ENCODE measurements around the gene MYD88. TPM values are rescaled to one million over a fixed set of nuclear protein-coding genes. Genes with fewer than 3 reads are reported as not detected.
"Not testable (repeated sequence)": the region's sequence is repeated elsewhere in the genome, so short reads cannot be mapped to it uniquely, and the experiment has no call there.

The MYD88 gene
- total RNA-seq, 1 donor from 2014 or later, result 6.9 TPM

GRCh38 chr3:38157117-38157516 lies 18.7 kb downstream of the MYD88 start:
- intact Hi-C loops (cut with micrococcal nuclease), result no loop called here
- Histone ChIP-seq H3K4me3 (no peak overlapping the region), H3K36me3 (no peaks in the 10 kb centered on the region), H3K27ac (replicated peaks) (no peak overlapping the region), H3K9me3 (replicated peaks) (no peaks in the 10 kb centered on the region), H3K27me3 (ENCODE audit: low read depth) (no peaks in the 10 kb centered on the region), H3K4me1 (no peaks in the 10 kb centered on the region)
- DNase-seq, result no peak
- TF ChIP-seq, protein P1, sequence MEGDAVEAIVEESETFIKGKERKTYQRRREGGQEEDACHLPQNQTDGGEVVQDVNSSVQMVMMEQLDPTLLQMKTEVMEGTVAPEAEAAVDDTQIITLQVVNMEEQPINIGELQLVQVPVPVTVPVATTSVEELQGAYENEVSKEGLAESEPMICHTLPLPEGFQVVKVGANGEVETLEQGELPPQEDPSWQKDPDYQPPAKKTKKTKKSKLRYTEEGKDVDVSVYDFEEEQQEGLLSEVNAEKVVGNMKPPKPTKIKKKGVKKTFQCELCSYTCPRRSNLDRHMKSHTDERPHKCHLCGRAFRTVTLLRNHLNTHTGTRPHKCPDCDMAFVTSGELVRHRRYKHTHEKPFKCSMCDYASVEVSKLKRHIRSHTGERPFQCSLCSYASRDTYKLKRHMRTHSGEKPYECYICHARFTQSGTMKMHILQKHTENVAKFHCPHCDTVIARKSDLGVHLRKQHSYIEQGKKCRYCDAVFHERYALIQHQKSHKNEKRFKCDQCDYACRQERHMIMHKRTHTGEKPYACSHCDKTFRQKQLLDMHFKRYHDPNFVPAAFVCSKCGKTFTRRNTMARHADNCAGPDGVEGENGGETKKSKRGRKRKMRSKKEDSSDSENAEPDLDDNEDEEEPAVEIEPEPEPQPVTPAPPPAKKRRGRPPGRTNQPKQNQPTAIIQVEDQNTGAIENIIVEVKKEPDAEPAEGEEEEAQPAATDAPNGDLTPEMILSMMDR (IDR thresholded peaks at IDR 0.05; ENCODE audit: borderline replicate concordance), result no peak

DNA sequence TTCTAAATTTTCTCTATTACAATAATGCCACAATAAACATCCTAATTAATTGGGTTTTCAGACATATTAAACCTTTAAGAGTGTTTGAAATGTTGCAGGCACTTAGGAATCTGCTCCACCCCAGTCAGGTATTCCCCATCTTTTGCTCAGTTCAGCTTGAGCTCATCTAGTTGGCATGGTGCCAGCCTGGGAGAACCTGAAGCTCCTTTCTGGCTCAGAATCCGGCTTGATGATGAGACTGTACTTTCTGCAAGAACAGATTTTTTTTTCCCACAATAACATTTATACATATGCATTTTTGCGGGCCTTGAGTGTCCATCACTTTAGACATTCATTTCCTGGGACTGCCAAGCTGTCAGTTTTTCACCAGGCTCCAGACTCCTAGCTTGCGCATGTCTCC lies 19.1 kb downstream of the MYD88 start:
- TF ChIP-seq, protein P1 (IDR thresholded peaks at IDR 0.05; ENCODE audit: borderline replicate concordance), result no peak
- Histone ChIP-seq H3K27me3 (ENCODE audit: low read depth) (no peaks in the 10 kb centered on the region), H3K4me3 (no peak overlapping the region), H3K36me3 (no peaks in the 10 kb centered on the region), H3K9me3 (replicated peaks) (no peaks in the 10 kb centered on the region), H3K27ac (replicated peaks) (no peak overlapping the region), H3K4me1 (no peaks in the 10 kb centered on the region)
- intact Hi-C loops (cut with micrococcal nuclease), result no loop called here
- DNase-seq, result no peak

- Histone ChIP-seq H3K27ac (replicated peaks) (no peak overlapping the region), H3K9me3 (replicated peaks) (no peaks in the 10 kb centered on the region), H3K4me3 (no peak overlapping the region), H3K27me3 (ENCODE audit: low read depth) (no peaks in the 10 kb centered on the region), H3K36me3 (no peaks in the 10 kb centered on the region), H3K4me1 (no peaks in the 10 kb centered on the region)
- DNase-seq, result no peak
- TF ChIP-seq, protein P1 (IDR thresholded peaks at IDR 0.05; ENCODE audit: borderline replicate concordance), result no peak
- intact Hi-C loops (cut with micrococcal nuclease), result no loop called here
Observed at GRCh38 chr3:38158472-38158871, 20.0 kb downstream of the MYD88 start.

DNA sequence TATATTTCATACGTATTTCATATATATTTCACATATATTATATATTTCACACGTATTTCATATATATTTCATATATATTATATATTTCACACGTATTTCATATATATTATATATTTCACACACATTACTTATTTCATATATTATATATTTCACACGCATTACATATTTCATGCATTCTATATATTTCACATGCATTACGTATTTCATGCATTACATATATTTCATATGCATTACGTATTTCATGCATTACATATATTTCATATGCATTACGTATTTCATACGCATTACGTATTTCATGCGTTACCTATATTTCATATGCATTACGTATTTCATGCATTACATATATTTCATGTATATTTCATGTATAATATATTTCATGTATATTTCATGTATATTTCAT lies 22.2 kb downstream of the MYD88 start:
- H3K4me1 ChIP-seq; H3K4me3 ChIP-seq; H3K9me3 ChIP-seq (replicated peaks); intact Hi-C loops (cut with micrococcal nuclease); DNase-seq; H3K27me3 ChIP-seq (ENCODE audit: low read depth); H3K36me3 ChIP-seq; H3K27ac ChIP-seq (replicated peaks): not testable (repeated sequence)

- peak overlapping the region; percentile 95 for H3K27ac ChIP-seq (replicated peaks)
- H3K4me1 ChIP-seq, result peaks cover 35% of the 10 kb centered on the region
- no peak for DNase-seq
- H3K27me3 ChIP-seq (ENCODE audit: low read depth), result no peaks in the 10 kb centered on the region
- H3K4me3 ChIP-seq, result no peak overlapping the region
- H3K9me3 ChIP-seq (replicated peaks), result no peaks in the 10 kb centered on the region
- intact Hi-C loops (cut with micrococcal nuclease), result no loop called here
- no peaks in the 10 kb centered on the region for H3K36me3 ChIP-seq
- TF ChIP-seq, protein P1 (IDR thresholded peaks at IDR 0.05; ENCODE audit: borderline replicate concordance), result no peak
Observed at GRCh38 chr3:38163117-38163840, 24.8 kb downstream of the MYD88 start.

GRCh38 chr3:38163841-38164642 lies 25.6 kb downstream of the MYD88 start:
- H3K9me3 ChIP-seq (replicated peaks), result no peaks in the 10 kb centered on the region
- H3K36me3 ChIP-seq, result no peaks in the 10 kb centered on the region
- peaks cover 43% of the 10 kb centered on the region for H3K4me1 ChIP-seq
- intact Hi-C loops (cut with micrococcal nuclease), result no loop called here
- DNase-seq, result no peak
- TF ChIP-seq, protein P1 (IDR thresholded peaks at IDR 0.05; ENCODE audit: borderline replicate concordance), result no peak
- peak overlapping the region; percentile 100 for H3K4me3 ChIP-seq
- no peaks in the 10 kb centered on the region for H3K27me3 ChIP-seq (ENCODE audit: low read depth)
- H3K27ac ChIP-seq (replicated peaks), result peak overlapping the region; percentile 95
